ENCODE data around the gene AMBP. TPM values are rescaled to one million over a fixed set of nuclear protein-coding genes. Genes with fewer than 3 reads are reported as not detected.

AMBP gene
- total RNA-seq, 1 experiment from 2014 or later, result 0.20 TPM

DNA sequence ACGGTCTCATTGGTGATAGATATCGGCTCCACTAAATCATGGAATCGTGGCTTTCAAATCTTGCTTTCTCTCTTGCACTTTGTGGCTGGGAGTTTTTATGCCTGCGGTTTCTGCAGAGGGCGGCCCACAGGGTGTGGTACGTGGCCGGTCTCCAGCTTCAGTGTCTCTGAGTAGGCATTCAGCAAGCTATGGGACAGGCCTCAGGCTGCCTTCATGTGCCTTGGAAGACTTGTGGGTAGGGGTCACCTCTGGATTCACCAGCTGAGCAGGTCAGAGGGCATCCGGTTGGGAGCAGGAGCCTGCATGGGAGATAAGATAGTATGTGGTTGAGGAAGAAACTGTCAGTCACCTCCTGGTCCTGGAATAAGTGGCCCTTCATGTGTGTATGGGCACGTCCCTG, 47.7 kb downstream of the AMBP start:
- Histone ChIP-seq H4K20me1 (ENCODE audit: control insufficient read depth, insufficient read depth, insufficient read length) (no peaks in the 10 kb centered on the region), H3K4ac (ENCODE audit: low read depth, low read length) (no peak overlapping the region), H3K14ac (ENCODE audit: insufficient read depth, low read length) (no peak overlapping the region), H3K4me2 (ENCODE audit: insufficient read depth, insufficient read length, low read length) (no peak overlapping the region), H4K91ac (ENCODE audit: insufficient read length, low read depth, low read length) (no peak overlapping the region), H2BK12ac (ENCODE audit: insufficient read length, low read depth, low read length) (no peak overlapping the region), H2BK15ac (ENCODE audit: low read depth, low read length) (no peak overlapping the region), H3K23ac (ENCODE audit: insufficient read length, low read depth, low read length) (no peak overlapping the region), H3K23me2 (ENCODE audit: insufficient read length, low read depth, low read length, poor library complexity, severe bottlenecking) (no peaks in the 10 kb centered on the region), H2AK5ac (ENCODE audit: insufficient read length, low read length) (no peak overlapping the region), H4K8ac (replicated peaks; ENCODE audit: insufficient read length, low read depth, low read length) (no peak overlapping the region), H3K79me1 (ENCODE audit: insufficient read depth, low read depth, low read length, poor library complexity, severe bottlenecking) (no peaks in the 10 kb centered on the region), H3K27ac (ENCODE audit: insufficient read length, low read depth, low read length) (no peak overlapping the region), H3K9me3 (ENCODE audit: control insufficient read depth, low read depth, low read length) (no peaks in the 10 kb centered on the region), H3K79me2 (ENCODE audit: insufficient read depth, low read length) (no peaks in the 10 kb centered on the region), H3K4me1 (ENCODE audit: insufficient read depth, low read length) (no peaks in the 10 kb centered on the region), H3K18ac (ENCODE audit: insufficient read length, low read depth, low read length) (no peak overlapping the region), H4K5ac (ENCODE audit: insufficient read length, low read depth, low read length) (no peak overlapping the region), H2BK20ac (ENCODE audit: low read depth, low read length, poor library complexity, severe bottlenecking) (no peak overlapping the region), H2BK5ac (ENCODE audit: insufficient read length, low read length) (no peak overlapping the region), H3T11ph (ENCODE audit: low read length) (no peak overlapping the region), H3K9ac (ENCODE audit: extremely low read depth, insufficient read length, low read length) (no peak overlapping the region), H2AFZ (ENCODE audit: low read length) (no peak overlapping the region), H3K56ac (ENCODE audit: insufficient read length, low read depth, low read length) (no peak overlapping the region), H2BK120ac (ENCODE audit: low read depth, low read length, poor library complexity, severe bottlenecking) (no peak overlapping the region), H3K27me3 (ENCODE audit: insufficient read depth, low read length) (no peaks in the 10 kb centered on the region)
- peaks cover 11 to 43% (median 20%) of the 10 kb centered on the region in 3 experiments; a peak in 6 of 7 replicates for H3K36me3 Mint-ChIP-seq (ENCODE audit: insufficient read depth in 1 of 3, low read depth in 3 of 3)
- TF ChIP-seq, protein P1, sequence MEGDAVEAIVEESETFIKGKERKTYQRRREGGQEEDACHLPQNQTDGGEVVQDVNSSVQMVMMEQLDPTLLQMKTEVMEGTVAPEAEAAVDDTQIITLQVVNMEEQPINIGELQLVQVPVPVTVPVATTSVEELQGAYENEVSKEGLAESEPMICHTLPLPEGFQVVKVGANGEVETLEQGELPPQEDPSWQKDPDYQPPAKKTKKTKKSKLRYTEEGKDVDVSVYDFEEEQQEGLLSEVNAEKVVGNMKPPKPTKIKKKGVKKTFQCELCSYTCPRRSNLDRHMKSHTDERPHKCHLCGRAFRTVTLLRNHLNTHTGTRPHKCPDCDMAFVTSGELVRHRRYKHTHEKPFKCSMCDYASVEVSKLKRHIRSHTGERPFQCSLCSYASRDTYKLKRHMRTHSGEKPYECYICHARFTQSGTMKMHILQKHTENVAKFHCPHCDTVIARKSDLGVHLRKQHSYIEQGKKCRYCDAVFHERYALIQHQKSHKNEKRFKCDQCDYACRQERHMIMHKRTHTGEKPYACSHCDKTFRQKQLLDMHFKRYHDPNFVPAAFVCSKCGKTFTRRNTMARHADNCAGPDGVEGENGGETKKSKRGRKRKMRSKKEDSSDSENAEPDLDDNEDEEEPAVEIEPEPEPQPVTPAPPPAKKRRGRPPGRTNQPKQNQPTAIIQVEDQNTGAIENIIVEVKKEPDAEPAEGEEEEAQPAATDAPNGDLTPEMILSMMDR (conservative IDR thresholded peaks at IDR 0.05), result no peak
- H3K4me1 Mint-ChIP-seq, result peaks cover 0 to 5% of the 10 kb centered on the region in 2 experiments; a peak in 1 of 4 replicates
- H3K4me3 Mint-ChIP-seq, result no peak overlapping the region
- no peaks in the 10 kb centered on the region for H3K27me3 Mint-ChIP-seq (ENCODE audit: low read depth)
- no peaks in the 10 kb centered on the region for H3K9me3 Mint-ChIP-seq
- no CpG with 5 or more reads among the region's 9 CpGs for WGBS (ENCODE audit: extremely low coverage, insufficient read length, low lambda C conversion rate)
- H3K27ac Mint-ChIP-seq, result peak overlapping the region in 1 of 3 experiments; percentile 4; a peak in 1 of 7 replicates
- peak; percentile 15 for DNase-seq
